ENCODE measurements around the gene MBOAT1. TPM values are rescaled to one million over a fixed set of nuclear protein-coding genes. Genes with fewer than 3 reads are reported as not detected.
A peak's percentile ranks its signal among the peaks of the same experiment; 100 is the strongest.

Gene MBOAT1
- total and polyA plus RNA-seq, 2 of the 13 experiments (the other 11 are each of a cell fraction or from before 2014, with no cell fraction given): not detected

- TF ChIP-seq SNAPC4 (CRISPR knock-in tag; IDR thresholded peaks at IDR 0.05) (no peak), STAG1 (CRISPR knock-in tag; IDR thresholded peaks at IDR 0.05) (peak; percentile 53), AGO1 (IDR thresholded peaks at IDR 0.05; ENCODE audit: low read depth, low read length, poor library complexity, severe bottlenecking) (no peak), ZNF879 (CRISPR knock-in tag; IDR thresholded peaks at IDR 0.05) (no peak), ZZZ3 (CRISPR knock-in tag; IDR thresholded peaks at IDR 0.05; ENCODE audit: borderline replicate concordance) (no peak), ZNF747 (CRISPR knock-in tag; IDR thresholded peaks at IDR 0.05; ENCODE audit: borderline replicate concordance) (no peak), MIER2 (CRISPR knock-in tag; IDR thresholded peaks at IDR 0.05) (no peak), SRSF4 (IDR thresholded peaks at IDR 0.05; ENCODE audit: low read depth, low read length, poor library complexity, severe bottlenecking) (no peak), ZNF354B (CRISPR knock-in tag; IDR thresholded peaks at IDR 0.05) (0 out of 2 replicates have a peak, but pooled peaks have one; percentile 43), NFKB2 (CRISPR knock-in tag; IDR thresholded peaks at IDR 0.05; ENCODE audit: borderline replicate concordance) (no peak), ZNF746 (CRISPR knock-in tag; IDR thresholded peaks at IDR 0.05) (no peak), ERF (CRISPR knock-in tag; IDR thresholded peaks at IDR 0.05) (no peak), HDAC1 (CRISPR knock-in tag; IDR thresholded peaks at IDR 0.05) (no peak), CTCF (CRISPR knock-in tag; IDR thresholded peaks at IDR 0.05) (peak; percentile 87)
- TF ChIP-seq, protein P1, sequence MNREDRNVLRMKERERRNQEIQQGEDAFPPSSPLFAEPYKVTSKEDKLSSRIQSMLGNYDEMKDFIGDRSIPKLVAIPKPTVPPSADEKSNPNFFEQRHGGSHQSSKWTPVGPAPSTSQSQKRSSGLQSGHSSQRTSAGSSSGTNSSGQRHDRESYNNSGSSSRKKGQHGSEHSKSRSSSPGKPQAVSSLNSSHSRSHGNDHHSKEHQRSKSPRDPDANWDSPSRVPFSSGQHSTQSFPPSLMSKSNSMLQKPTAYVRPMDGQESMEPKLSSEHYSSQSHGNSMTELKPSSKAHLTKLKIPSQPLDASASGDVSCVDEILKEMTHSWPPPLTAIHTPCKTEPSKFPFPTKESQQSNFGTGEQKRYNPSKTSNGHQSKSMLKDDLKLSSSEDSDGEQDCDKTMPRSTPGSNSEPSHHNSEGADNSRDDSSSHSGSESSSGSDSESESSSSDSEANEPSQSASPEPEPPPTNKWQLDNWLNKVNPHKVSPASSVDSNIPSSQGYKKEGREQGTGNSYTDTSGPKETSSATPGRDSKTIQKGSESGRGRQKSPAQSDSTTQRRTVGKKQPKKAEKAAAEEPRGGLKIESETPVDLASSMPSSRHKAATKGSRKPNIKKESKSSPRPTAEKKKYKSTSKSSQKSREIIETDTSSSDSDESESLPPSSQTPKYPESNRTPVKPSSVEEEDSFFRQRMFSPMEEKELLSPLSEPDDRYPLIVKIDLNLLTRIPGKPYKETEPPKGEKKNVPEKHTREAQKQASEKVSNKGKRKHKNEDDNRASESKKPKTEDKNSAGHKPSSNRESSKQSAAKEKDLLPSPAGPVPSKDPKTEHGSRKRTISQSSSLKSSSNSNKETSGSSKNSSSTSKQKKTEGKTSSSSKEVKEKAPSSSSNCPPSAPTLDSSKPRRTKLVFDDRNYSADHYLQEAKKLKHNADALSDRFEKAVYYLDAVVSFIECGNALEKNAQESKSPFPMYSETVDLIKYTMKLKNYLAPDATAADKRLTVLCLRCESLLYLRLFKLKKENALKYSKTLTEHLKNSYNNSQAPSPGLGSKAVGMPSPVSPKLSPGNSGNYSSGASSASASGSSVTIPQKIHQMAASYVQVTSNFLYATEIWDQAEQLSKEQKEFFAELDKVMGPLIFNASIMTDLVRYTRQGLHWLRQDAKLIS (CRISPR knock-in tag; IDR thresholded peaks at IDR 0.05): no peak
- TF ChIP-seq, protein P2, sequence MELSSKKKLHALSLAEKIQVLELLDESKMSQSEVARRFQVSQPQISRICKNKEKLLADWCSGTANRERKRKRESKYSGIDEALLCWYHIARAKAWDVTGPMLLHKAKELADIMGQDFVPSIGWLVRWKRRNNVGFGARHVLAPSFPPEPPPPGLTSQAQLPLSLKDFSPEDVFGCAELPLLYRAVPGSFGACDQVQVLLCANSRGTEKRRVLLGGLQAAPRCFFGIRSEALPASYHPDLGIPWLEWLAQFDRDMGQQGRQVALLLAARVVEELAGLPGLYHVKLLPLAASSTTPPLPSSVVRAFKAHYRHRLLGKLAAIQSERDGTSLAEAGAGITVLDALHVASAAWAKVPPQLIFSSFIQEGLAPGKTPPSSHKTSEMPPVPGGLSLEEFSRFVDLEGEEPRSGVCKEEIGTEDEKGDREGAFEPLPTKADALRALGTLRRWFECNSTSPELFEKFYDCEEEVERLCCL (CRISPR knock-in tag; IDR thresholded peaks at IDR 0.05; ENCODE audit: borderline replicate concordance): no peak
These were observed 85.2 kb downstream of the MBOAT1 start (continued) for GRCh38 chr6:20126789-20127653.

Data from HepG2 (cell line).